Left ventricle myocardium superior (tissue), 1 donor: ENCODE measurements around the gene OSTC. TPM values are rescaled to one million over a fixed set of nuclear protein-coding genes. Genes with fewer than 3 reads are reported as not detected.
"Not testable (repeated sequence)": the region's sequence is repeated elsewhere in the genome, so short reads cannot be mapped to it uniquely, and the experiment has no call there.

Experiments used
- ATAC-seq: fragments of 200-7000 bp; cut with Tn5 transposase; one replicate; pipeline ENCODE4 v1.9.1; 2020; ENCODE audit warnings: mild to moderate bottlenecking, moderate library complexity
- DNase-seq: peaks from one replicate; pipeline ENCODE4 v3.0.0-alpha.2; 2020
- intact Hi-C: fragments of 100-400 bp; cut with micrococcal nuclease; formaldehyde crosslinking; loops from one replicate; pipeline ENCODE4 v1.11.0; 2022
- total RNA-seq: library from RNA; stranded (reverse); fragmentation: NEBNext Ultra II Directional; extraction: Animal tissue kit (Norgen Biotek cat#: 25700); gene quantifications from one replicate; pipeline ENCODE4 v1.2.1, GENCODE V29; 2021
- donor health status: DM: no; HTN: yes; CAD: no; lungs with severe emphysema.

Gene OSTC
- total RNA-seq, 1 donor from 2014 or later = 26.7 TPM

GRCh38 chr4:108703966-108704365 lies 53.6 kb downstream of the OSTC start:
- intact Hi-C loops = no loop called here
- ATAC-seq (no peak), DNase-seq (no peak)

- no peak for ATAC-seq
- intact Hi-C loops = no loop called here
- no peak for DNase-seq
Observed at GRCh38 chr4:108706289-108706688, 55.9 kb downstream of the OSTC start.

GRCh38 chr4:108709234-108709633 lies 58.8 kb downstream of the OSTC start:
- no peak for ATAC-seq

GRCh38 chr4:108709722-108710121 lies 59.3 kb downstream of the OSTC start:
- intact Hi-C loops = no loop called here
- DNase-seq = no peak
- ATAC-seq = no peak

More at GRCh38 chr4:108709234-108709633, 58.8 kb downstream of the OSTC start:
- no peak for DNase-seq
- intact Hi-C loops = no loop called here

- ATAC-seq, intact Hi-C loops: not testable (repeated sequence)
Observed at GRCh38 chr4:108710578-108710977, 60.2 kb downstream of the OSTC start.

GRCh38 chr4:108714880-108715279 lies 64.5 kb downstream of the OSTC start:
- intact Hi-C loops = no loop called here
- ATAC-seq = no peak
- no peak for DNase-seq

More at GRCh38 chr4:108710578-108710977, 60.2 kb downstream of the OSTC start:
- DNase-seq = not testable (repeated sequence)

- ATAC-seq (no peak), DNase-seq (no peak)
- intact Hi-C loops = no loop called here
Observed at GRCh38 chr4:108716340-108716739, 65.9 kb downstream of the OSTC start.

GRCh38 chr4:108717386-108717785 lies 67.0 kb downstream of the OSTC start:
- ATAC-seq (no peak), DNase-seq (no peak)
- intact Hi-C loops = no loop called here

Other genes with a start within 250 kb of the OSTC start
- gene RPL34, start 30.0 kb upstream of the OSTC start, total RNA-seq = 718 TPM
- gene ETNPPL, start 112.5 kb downstream of the OSTC start, total RNA-seq = 18.8 TPM